ENCODE measurements around the gene CD81. TPM values are rescaled to one million over a fixed set of nuclear protein-coding genes. Genes with fewer than 3 reads are reported as not detected.

CD81 gene
- total and polyA plus RNA-seq, 10 of the 15 experiments (the other 5 are each of a cell fraction or from before 2014, with no cell fraction given): 2.0 to 145 (median 57.2) TPM

DNA sequence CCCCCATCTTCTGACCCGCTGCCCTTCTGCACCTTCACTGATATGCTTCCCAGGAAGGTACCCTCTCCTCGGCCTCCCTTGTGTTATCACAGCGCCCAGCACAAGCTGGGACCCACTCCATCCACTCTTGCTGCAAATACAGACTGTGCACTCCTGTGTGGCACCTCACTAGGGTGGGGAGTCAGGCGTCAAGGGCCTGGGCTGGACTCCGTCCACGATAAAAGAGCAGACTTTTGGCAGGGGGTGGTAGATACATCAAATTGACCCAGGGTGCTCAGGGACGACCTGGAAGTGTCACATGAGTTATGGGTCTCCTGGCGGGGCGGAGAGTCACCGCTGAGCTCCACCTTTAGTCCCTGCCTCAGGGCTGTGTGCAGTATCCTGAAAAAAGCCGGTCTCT is 66.3 kb downstream of the CD81 start (continued):
- TF ChIP-seq, protein P1, sequence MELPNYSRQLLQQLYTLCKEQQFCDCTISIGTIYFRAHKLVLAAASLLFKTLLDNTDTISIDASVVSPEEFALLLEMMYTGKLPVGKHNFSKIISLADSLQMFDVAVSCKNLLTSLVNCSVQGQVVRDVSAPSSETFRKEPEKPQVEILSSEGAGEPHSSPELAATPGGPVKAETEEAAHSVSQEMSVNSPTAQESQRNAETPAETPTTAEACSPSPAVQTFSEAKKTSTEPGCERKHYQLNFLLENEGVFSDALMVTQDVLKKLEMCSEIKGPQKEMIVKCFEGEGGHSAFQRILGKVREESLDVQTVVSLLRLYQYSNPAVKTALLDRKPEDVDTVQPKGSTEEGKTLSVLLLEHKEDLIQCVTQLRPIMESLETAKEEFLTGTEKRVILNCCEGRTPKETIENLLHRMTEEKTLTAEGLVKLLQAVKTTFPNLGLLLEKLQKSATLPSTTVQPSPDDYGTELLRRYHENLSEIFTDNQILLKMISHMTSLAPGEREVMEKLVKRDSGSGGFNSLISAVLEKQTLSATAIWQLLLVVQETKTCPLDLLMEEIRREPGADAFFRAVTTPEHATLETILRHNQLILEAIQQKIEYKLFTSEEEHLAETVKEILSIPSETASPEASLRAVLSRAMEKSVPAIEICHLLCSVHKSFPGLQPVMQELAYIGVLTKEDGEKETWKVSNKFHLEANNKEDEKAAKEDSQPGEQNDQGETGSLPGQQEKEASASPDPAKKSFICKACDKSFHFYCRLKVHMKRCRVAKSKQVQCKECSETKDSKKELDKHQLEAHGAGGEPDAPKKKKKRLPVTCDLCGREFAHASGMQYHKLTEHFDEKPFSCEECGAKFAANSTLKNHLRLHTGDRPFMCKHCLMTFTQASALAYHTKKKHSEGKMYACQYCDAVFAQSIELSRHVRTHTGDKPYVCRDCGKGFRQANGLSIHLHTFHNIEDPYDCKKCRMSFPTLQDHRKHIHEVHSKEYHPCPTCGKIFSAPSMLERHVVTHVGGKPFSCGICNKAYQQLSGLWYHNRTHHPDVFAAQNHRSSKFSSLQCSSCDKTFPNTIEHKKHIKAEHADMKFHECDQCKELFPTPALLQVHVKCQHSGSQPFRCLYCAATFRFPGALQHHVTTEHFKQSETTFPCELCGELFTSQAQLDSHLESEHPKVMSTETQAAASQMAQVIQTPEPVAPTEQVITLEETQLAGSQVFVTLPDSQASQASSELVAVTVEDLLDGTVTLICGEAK (IDR thresholded peaks at IDR 0.05; ENCODE audit: borderline replicate concordance): no peak
- TF ChIP-seq, protein P2, sequence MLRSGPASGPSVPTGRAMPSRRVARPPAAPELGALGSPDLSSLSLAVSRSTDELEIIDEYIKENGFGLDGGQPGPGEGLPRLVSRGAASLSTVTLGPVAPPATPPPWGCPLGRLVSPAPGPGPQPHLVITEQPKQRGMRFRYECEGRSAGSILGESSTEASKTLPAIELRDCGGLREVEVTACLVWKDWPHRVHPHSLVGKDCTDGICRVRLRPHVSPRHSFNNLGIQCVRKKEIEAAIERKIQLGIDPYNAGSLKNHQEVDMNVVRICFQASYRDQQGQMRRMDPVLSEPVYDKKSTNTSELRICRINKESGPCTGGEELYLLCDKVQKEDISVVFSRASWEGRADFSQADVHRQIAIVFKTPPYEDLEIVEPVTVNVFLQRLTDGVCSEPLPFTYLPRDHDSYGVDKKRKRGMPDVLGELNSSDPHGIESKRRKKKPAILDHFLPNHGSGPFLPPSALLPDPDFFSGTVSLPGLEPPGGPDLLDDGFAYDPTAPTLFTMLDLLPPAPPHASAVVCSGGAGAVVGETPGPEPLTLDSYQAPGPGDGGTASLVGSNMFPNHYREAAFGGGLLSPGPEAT (IDR thresholded peaks at IDR 0.05; ENCODE audit: low read depth): no peak
- TF ChIP-seq MTA3 (IDR thresholded peaks at IDR 0.05; ENCODE audit: borderline replicate concordance, low read length) (no peak), CREB1 (IDR thresholded peaks at IDR 0.05; ENCODE audit: low read depth) (no peak)

DNA sequence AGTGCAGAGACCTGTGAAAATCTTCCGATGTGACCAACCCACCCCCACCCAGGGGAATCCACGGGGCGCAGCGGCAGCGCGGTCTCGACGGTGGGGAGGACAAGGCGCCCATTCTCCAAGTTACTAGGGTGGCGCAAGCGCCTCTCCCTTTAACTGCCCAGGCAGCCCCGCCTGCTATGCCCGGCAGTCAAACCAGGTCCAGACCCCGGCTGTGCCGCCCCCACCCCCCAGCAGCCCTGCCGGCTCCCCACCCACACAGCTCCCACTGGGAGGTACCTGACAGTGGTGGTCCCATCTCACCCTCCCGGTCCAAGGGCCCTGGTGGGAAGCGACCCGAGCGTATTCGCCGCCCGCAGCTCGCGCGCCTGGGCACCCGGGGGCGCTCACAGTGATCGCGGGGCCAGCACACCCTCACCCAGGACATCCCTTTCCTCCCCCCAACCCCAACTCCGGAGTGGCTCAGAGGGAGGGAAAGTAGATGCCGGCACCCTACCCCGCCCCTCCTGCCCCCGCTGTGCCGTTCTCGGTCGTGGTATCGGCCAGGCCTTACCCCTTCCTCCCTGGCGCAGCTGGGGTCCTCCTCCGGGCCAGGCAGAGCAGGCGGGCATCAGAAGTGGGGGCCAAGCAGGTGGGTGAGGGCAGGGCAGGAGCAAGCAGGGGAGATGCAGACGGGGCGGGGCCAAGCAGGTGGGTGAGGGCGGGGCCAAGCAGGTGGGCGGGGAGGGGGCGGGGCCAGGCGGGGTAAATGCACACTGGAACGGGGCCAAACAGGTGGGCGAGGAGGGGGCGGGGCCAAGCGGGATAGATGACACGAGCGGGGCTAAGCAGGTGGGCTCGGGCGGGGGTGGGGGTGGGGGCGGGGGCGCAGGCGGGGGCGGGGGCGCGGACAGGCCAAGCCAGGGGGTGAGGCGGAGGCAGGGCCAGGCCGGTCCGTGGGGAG is 67.0 kb downstream of the CD81 start, which contains the start of gene TRPM5:
Gene TRPM5, minus strand, starts transcription at position 634 of the 940 bp plus-strand sequence. CDS start 21,478 bp downstream, outside the sequence.
- H4K20me1 ChIP-seq (ENCODE audit: control insufficient read depth, insufficient read depth): no peaks in the 10 kb centered on the region
- no peak within 1 kb of the TSS for H2AFZ ChIP-seq (ENCODE audit: control insufficient read depth, low read depth, low read length)
- ChIA-PET CTCF (interaction anchor here (1.2 kb wide), 1 partner anchor 138 kb away, joined by 3 read pairs; no protein-coding TSS in a partner anchor), POLR2A (no interaction called here), SMC1A (ENCODE audit: uncharacterized antibody, unreplicated experiment) (no interaction called here), RAD21 (ENCODE audit: unreplicated experiment) (no interaction called here)
- BruUV-seq (replicated peaks): no TSS peak
- no peaks in the 10 kb centered on the region for H3K4me1 ChIP-seq (ENCODE audit: control insufficient read depth, insufficient read depth, low read length)
- 39% methylated on average over 30 of the region's 64 CpGs for WGBS (ENCODE audit: insufficient coverage, insufficient replicate concordance, low lambda C conversion rate, missing lambda C conversion rate)
- intact Hi-C loops (cut with micrococcal nuclease; ENCODE audit: unreplicated experiment): no loop called here
- H3K4me3 ChIP-seq: no peak within 1 kb of the TSS
- no peak within 1 kb of the TSS for H3K9ac ChIP-seq (ENCODE audit: control insufficient read depth, insufficient read depth, low read length)
- ATAC-seq: no peak
- peaks cover 2 to 7% of the 10 kb centered on the region in 2 experiments; a peak in 3 of 4 replicates for H3K27me3 ChIP-seq (replicated peaks in 1 of 2; ENCODE audit: control insufficient read depth in 2 of 2, insufficient read depth in 2 of 2, low read length in 1 of 2)
- H3K27ac ChIP-seq (ENCODE audit: control insufficient read depth, insufficient read depth): no peak within 1 kb of the TSS
- peak within 1 kb of the TSS; percentile 32; the same call in 1 of the 2 replicates for H3K4me2 ChIP-seq (ENCODE audit: control insufficient read depth, insufficient read depth)
- no peaks in the 10 kb centered on the region for H3K36me3 ChIP-seq (ENCODE audit: control insufficient read depth in 2 of 2, insufficient read depth in 2 of 2, low read length in 1 of 2)
- DNase-seq (ENCODE audit: low read depth, low spot score): no peak
- no peaks in the 10 kb centered on the region for H3K9me3 ChIP-seq (replicated peaks; ENCODE audit: control insufficient read depth, insufficient read depth, low read length)
- in situ Hi-C loops (cut with MboI): no loop called here
- FAIRE-seq: no peak
- no peaks in the 10 kb centered on the region for H3K79me2 ChIP-seq (ENCODE audit: control insufficient read depth, insufficient read depth, low read length)
- TF ChIP-seq, protein P3, sequence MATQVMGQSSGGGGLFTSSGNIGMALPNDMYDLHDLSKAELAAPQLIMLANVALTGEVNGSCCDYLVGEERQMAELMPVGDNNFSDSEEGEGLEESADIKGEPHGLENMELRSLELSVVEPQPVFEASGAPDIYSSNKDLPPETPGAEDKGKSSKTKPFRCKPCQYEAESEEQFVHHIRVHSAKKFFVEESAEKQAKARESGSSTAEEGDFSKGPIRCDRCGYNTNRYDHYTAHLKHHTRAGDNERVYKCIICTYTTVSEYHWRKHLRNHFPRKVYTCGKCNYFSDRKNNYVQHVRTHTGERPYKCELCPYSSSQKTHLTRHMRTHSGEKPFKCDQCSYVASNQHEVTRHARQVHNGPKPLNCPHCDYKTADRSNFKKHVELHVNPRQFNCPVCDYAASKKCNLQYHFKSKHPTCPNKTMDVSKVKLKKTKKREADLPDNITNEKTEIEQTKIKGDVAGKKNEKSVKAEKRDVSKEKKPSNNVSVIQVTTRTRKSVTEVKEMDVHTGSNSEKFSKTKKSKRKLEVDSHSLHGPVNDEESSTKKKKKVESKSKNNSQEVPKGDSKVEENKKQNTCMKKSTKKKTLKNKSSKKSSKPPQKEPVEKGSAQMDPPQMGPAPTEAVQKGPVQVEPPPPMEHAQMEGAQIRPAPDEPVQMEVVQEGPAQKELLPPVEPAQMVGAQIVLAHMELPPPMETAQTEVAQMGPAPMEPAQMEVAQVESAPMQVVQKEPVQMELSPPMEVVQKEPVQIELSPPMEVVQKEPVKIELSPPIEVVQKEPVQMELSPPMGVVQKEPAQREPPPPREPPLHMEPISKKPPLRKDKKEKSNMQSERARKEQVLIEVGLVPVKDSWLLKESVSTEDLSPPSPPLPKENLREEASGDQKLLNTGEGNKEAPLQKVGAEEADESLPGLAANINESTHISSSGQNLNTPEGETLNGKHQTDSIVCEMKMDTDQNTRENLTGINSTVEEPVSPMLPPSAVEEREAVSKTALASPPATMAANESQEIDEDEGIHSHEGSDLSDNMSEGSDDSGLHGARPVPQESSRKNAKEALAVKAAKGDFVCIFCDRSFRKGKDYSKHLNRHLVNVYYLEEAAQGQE (IDR thresholded peaks at IDR 0.05; ENCODE audit: low read depth, low read length): no peak
- TF ChIP-seq, protein P4, sequence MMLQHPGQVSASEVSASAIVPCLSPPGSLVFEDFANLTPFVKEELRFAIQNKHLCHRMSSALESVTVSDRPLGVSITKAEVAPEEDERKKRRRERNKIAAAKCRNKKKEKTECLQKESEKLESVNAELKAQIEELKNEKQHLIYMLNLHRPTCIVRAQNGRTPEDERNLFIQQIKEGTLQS (IDR thresholded peaks at IDR 0.05; ENCODE audit: borderline replicate concordance, extremely low read depth, low read depth, low read length): no peak
- TF ChIP-seq, protein P5, sequence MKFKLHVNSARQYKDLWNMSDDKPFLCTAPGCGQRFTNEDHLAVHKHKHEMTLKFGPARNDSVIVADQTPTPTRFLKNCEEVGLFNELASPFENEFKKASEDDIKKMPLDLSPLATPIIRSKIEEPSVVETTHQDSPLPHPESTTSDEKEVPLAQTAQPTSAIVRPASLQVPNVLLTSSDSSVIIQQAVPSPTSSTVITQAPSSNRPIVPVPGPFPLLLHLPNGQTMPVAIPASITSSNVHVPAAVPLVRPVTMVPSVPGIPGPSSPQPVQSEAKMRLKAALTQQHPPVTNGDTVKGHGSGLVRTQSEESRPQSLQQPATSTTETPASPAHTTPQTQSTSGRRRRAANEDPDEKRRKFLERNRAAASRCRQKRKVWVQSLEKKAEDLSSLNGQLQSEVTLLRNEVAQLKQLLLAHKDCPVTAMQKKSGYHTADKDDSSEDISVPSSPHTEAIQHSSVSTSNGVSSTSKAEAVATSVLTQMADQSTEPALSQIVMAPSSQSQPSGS (IDR thresholded peaks at IDR 0.05; ENCODE audit: low read length): no peak
- TF ChIP-seq ZNF384 (IDR thresholded peaks at IDR 0.05; ENCODE audit: borderline replicate concordance, low read depth, low read length): no peak
- TF ChIP-seq CREM (IDR thresholded peaks at IDR 0.05; ENCODE audit: low read depth): no peak

Data from GM12878 (cell line).